Measurements from ENCODE around the gene ZCCHC7. TPM values are rescaled to one million over a fixed set of nuclear protein-coding genes. Genes with fewer than 3 reads are reported as not detected.

The ZCCHC7 gene
- total and polyA plus RNA-seq, 2 donors (not counting 3 experiments of a cell fraction or from before 2014, with no cell fraction given): 7.4 to 14.8 TPM

- dilution Hi-C loops (cut with MboI; ENCODE audit: extremely low pct_ligation_motif_present, low sequenced_read_pairs): no loop called here
- intact Hi-C loops (cut with micrococcal nuclease): no loop called here
- H3K9me3 ChIP-seq (replicated peaks; ENCODE audit: control insufficient read depth, insufficient read depth, low read length): no peaks in the 10 kb centered on the region
- no peak for TF ChIP-seq JUN (IDR thresholded peaks at IDR 0.05; ENCODE audit: borderline replicate concordance, insufficient read depth, insufficient read length, low read depth)
- no peak for TF ChIP-seq POLR2AphosphoS5 (IDR thresholded peaks at IDR 0.05; ENCODE audit: insufficient read depth, low read depth, low read length)
- no peak for TF ChIP-seq CTCF (IDR thresholded peaks at IDR 0.05; ENCODE audit: extremely low read depth in 1 of 2, insufficient read depth in 1 of 2, low read depth in 1 of 2, low read length in 2 of 2)
- no peak for TF ChIP-seq EZH2 (IDR thresholded peaks at IDR 0.05; ENCODE audit: borderline replicate concordance, low read depth, low read length, severe bottlenecking)
- TF ChIP-seq POLR2A (IDR thresholded peaks at IDR 0.05; ENCODE audit: low read depth, low read length): no peak
- no peak for TF ChIP-seq MYC (IDR thresholded peaks at IDR 0.05; ENCODE audit: low read depth, low read length)
- TF ChIP-seq MAX (IDR thresholded peaks at IDR 0.05; ENCODE audit: insufficient read depth, insufficient read length): no peak
- H3K27me3 ChIP-seq (ENCODE audit: control insufficient read depth in 2 of 2, insufficient read depth in 2 of 2, low read length in 2 of 2): no peaks in the 10 kb centered on the region
- H3K4me3 ChIP-seq (replicated peaks in 1 of 3; ENCODE audit: insufficient read depth in 1 of 3, low read depth in 1 of 3, low read length in 3 of 3): no peak overlapping the region
- no peaks in the 10 kb centered on the region for H3K9me1 ChIP-seq (replicated peaks; ENCODE audit: control insufficient read depth, extremely low read depth, insufficient read depth, low read length)
- no peaks in the 10 kb centered on the region for H3K36me3 ChIP-seq (ENCODE audit: control insufficient read depth in 2 of 2, extremely low read depth in 1 of 2, insufficient read depth in 2 of 2, low read length in 2 of 2)
- H3K9ac ChIP-seq (replicated peaks; ENCODE audit: extremely low read depth, insufficient read depth, low read length): no peak overlapping the region
- H2AFZ ChIP-seq (ENCODE audit: low read depth, low read length): no peak overlapping the region
- no peaks in the 10 kb centered on the region for H4K20me1 ChIP-seq (replicated peaks; ENCODE audit: control insufficient read depth, extremely low read depth, insufficient read depth, low read length)
- DNase-seq (ENCODE audit: low read depth, low spot score) (no peak), FAIRE-seq (no peak)
- no peak overlapping the region for H3K27ac ChIP-seq (ENCODE audit: insufficient read depth, low read depth, low read length)
- BruUV-seq (replicated peaks): no TSS peak
- ChIA-PET CTCF (interaction anchor here (0.8 to 1.4 kb wide), 3 partner anchors 11 to 38 kb away, joined by 3 read pairs; no protein-coding TSS in a partner anchor), POLR2A (no interaction called here)
- no peaks in the 10 kb centered on the region for H3K79me2 ChIP-seq (ENCODE audit: control insufficient read depth, insufficient read depth, low read length)
- no peak overlapping the region for H3K4me2 ChIP-seq (ENCODE audit: insufficient read depth, low read length)
- no peaks in the 10 kb centered on the region for H3K4me1 ChIP-seq (ENCODE audit: control insufficient read depth, extremely low read depth, insufficient read depth, low read length)
Measured at GRCh38 chr9:37212435-37212834, 92.1 kb downstream of the ZCCHC7 start.
